ENCODE data around the gene CLCN7. TPM values are rescaled to one million over a fixed set of nuclear protein-coding genes. Genes with fewer than 3 reads are reported as not detected.
"Not testable (repeated sequence)": the region's sequence is repeated elsewhere in the genome, so short reads cannot be mapped to it uniquely, and the experiment has no call there.

CLCN7 gene
- total RNA-seq, 1 experiment from 2014 or later, result 32.2 TPM

- peak; percentile 74 to 80 for DNase-seq
- Histone ChIP-seq H3K9me3 (replicated peaks) (no peaks in the 10 kb centered on the region), H3K27me3 (no peaks in the 10 kb centered on the region), H3K4me3 (peak overlapping the region; percentile 31), H3K27ac (peak overlapping the region; percentile 40), H3K36me3 (no peaks in the 10 kb centered on the region), H3K4me1 (peaks cover 28% of the 10 kb centered on the region)
Observed at GRCh38 chr16:1441391-1441829, 33.4 kb downstream of the CLCN7 start.

- H3K27me3 ChIP-seq; DNase-seq; H3K9me3 ChIP-seq (replicated peaks); H3K27ac ChIP-seq; H3K36me3 ChIP-seq: not testable (repeated sequence)
- H3K4me3 ChIP-seq, result peak overlapping the region; percentile 33; the same call in 1 of the 2 replicates
- peaks cover 41% of the 10 kb centered on the region for H3K4me1 ChIP-seq
Observed at GRCh38 chr16:1439699-1440074, 35.1 kb downstream of the CLCN7 start.

GRCh38 chr16:1439058-1439698 lies 35.6 kb downstream of the CLCN7 start:
- peak overlapping the region; percentile 33 for H3K4me3 ChIP-seq
- H3K27ac ChIP-seq, result peak overlapping the region; percentile 16; the same call in 1 of the 2 replicates
- H3K4me1 ChIP-seq, result peaks cover 41% of the 10 kb centered on the region
- H3K36me3 ChIP-seq, result 0 out of 2 replicates have a peak, but pooled peaks cover under 1% of the 10 kb centered on the region
- DNase-seq, result peak; percentile 76 to 84
- H3K27me3 ChIP-seq, result no peaks in the 10 kb centered on the region
- no peaks in the 10 kb centered on the region for H3K9me3 ChIP-seq (replicated peaks)

- Histone ChIP-seq H3K27me3 (no peaks in the 10 kb centered on the region), H3K4me1 (peaks cover 41% of the 10 kb centered on the region), H3K9me3 (replicated peaks) (no peaks in the 10 kb centered on the region), H3K27ac (peak overlapping the region; percentile 42; the same call in 1 of the 2 replicates), H3K36me3 (peaks cover 8% of the 10 kb centered on the region), H3K4me3 (peak overlapping the region; percentile 33)
- DNase-seq, result peak; percentile 63 to 74
Observed at GRCh38 chr16:1438229-1439057, 36.4 kb downstream of the CLCN7 start.

- Histone ChIP-seq H3K9me3 (replicated peaks) (no peaks in the 10 kb centered on the region), H3K27ac (peak overlapping the region; percentile 42), H3K4me3 (peak overlapping the region; percentile 33), H3K4me1 (peaks cover 41% of the 10 kb centered on the region), H3K36me3 (peaks cover 14% of the 10 kb centered on the region), H3K27me3 (no peaks in the 10 kb centered on the region)
- peak; percentile 93 to 95 for DNase-seq
Observed at GRCh38 chr16:1437606-1438005, 37.2 kb downstream of the CLCN7 start.

GRCh38 chr16:1436731-1437355 lies 38.0 kb downstream of the CLCN7 start:
- H3K4me3 ChIP-seq, result peak overlapping the region; percentile 33
- peak; percentile 68 to 73 for DNase-seq
- peaks cover 41% of the 10 kb centered on the region for H3K4me1 ChIP-seq
- no peaks in the 10 kb centered on the region for H3K9me3 ChIP-seq (replicated peaks)
- H3K36me3 ChIP-seq, result peaks cover 16% of the 10 kb centered on the region
- H3K27ac ChIP-seq, result peak overlapping the region; percentile 42
- H3K27me3 ChIP-seq, result no peaks in the 10 kb centered on the region

- Histone ChIP-seq H3K36me3 (peaks cover 16% of the 10 kb centered on the region), H3K9me3 (replicated peaks) (no peaks in the 10 kb centered on the region), H3K4me3 (no peak overlapping the region), H3K27ac (no peak overlapping the region; the same call in 1 of the 2 replicates), H3K27me3 (no peaks in the 10 kb centered on the region), H3K4me1 (peaks cover 41% of the 10 kb centered on the region)
- DNase-seq, result peak; percentile 76 to 82
Observed at GRCh38 chr16:1435921-1436697, 38.7 kb downstream of the CLCN7 start.

GRCh38 chr16:1434644-1435592 lies 39.9 kb downstream of the CLCN7 start:
- peaks cover 45% of the 10 kb centered on the region for H3K4me1 ChIP-seq
- H3K36me3 ChIP-seq, result peaks cover 16% of the 10 kb centered on the region
- H3K9me3 ChIP-seq (replicated peaks), result no peaks in the 10 kb centered on the region
- no peak for DNase-seq
- no peak overlapping the region for H3K4me3 ChIP-seq
- H3K27ac ChIP-seq, result no peak overlapping the region
- H3K27me3 ChIP-seq, result no peaks in the 10 kb centered on the region

GRCh38 chr16:1433756-1434155 lies 41.1 kb downstream of the CLCN7 start:
- peaks cover 16% of the 10 kb centered on the region for H3K36me3 ChIP-seq
- no peaks in the 10 kb centered on the region for H3K9me3 ChIP-seq (replicated peaks)
- H3K27me3 ChIP-seq, result no peaks in the 10 kb centered on the region
- H3K27ac ChIP-seq, result no peak overlapping the region
- DNase-seq, result no peak
- H3K4me3 ChIP-seq, result no peak overlapping the region; the same call in 1 of the 2 replicates
- H3K4me1 ChIP-seq, result peaks cover 47% of the 10 kb centered on the region

- peaks cover 16% of the 10 kb centered on the region for H3K36me3 ChIP-seq
- H3K4me3 ChIP-seq, result peak overlapping the region; percentile 70
Observed at GRCh38 chr16:1433263-1433560, 41.6 kb downstream of the CLCN7 start.

GRCh38 chr16:1432388-1433262 lies 42.2 kb downstream of the CLCN7 start:
- peaks cover 16% of the 10 kb centered on the region for H3K36me3 ChIP-seq
- H3K27me3 ChIP-seq, result no peaks in the 10 kb centered on the region
- peak in 1 of 2 experiments; percentile 31 for DNase-seq
- peaks cover 50% of the 10 kb centered on the region for H3K4me1 ChIP-seq
- H3K9me3 ChIP-seq (replicated peaks), result no peaks in the 10 kb centered on the region
- peak overlapping the region; percentile 70 for H3K4me3 ChIP-seq
- H3K27ac ChIP-seq, result peak overlapping the region; percentile 99

More at GRCh38 chr16:1433263-1433560, 41.6 kb downstream of the CLCN7 start:
- H3K27me3 ChIP-seq, result no peaks in the 10 kb centered on the region
- peak overlapping the region; percentile 99; the same call in 1 of the 2 replicates for H3K27ac ChIP-seq
- peaks cover 48% of the 10 kb centered on the region for H3K4me1 ChIP-seq
- no peak for DNase-seq
- no peaks in the 10 kb centered on the region for H3K9me3 ChIP-seq (replicated peaks)

GRCh38 chr16:1431497-1432270 lies 43.1 kb downstream of the CLCN7 start:
- peaks cover 51% of the 10 kb centered on the region for H3K4me1 ChIP-seq
- no peaks in the 10 kb centered on the region for H3K27me3 ChIP-seq
- peaks cover 16% of the 10 kb centered on the region for H3K36me3 ChIP-seq
- H3K4me3 ChIP-seq, result peak overlapping the region; percentile 70
- H3K9me3 ChIP-seq (replicated peaks), result no peaks in the 10 kb centered on the region
- peak overlapping the region; percentile 99 for H3K27ac ChIP-seq
- DNase-seq, result peak; percentile 73 to 76
